ENCODE measurements around the gene OR2B2. TPM values are rescaled to one million over a fixed set of nuclear protein-coding genes. Genes with fewer than 3 reads are reported as not detected.

Gene OR2B2
- total and polyA plus RNA-seq, 2 experiments from 2014 or later: not detected

GRCh38 chr6:27889628-27890444 is 22.4 kb downstream of the OR2B2 start:
- peak overlapping the region; percentile 34 for H3K4me3 ChIP-seq
- TF ChIP-seq CTCF (IDR thresholded peaks at IDR 0.05; ENCODE audit: poor library complexity) (no peak), EZH2phosphoT487 (IDR thresholded peaks at IDR 0.05; ENCODE audit: low read depth, severe bottlenecking, unreplicated experiment) (no peak), EZH2 (IDR thresholded peaks at IDR 0.05; ENCODE audit: borderline replicate concordance) (no peak)
- no peaks in the 10 kb centered on the region for H3K36me3 ChIP-seq (replicated peaks; ENCODE audit: insufficient read depth, low read depth)
- peak overlapping the region; percentile 85 for H3K4me2 ChIP-seq
- peaks cover 8% of the 10 kb centered on the region for H3K79me2 ChIP-seq
- H3K4me1 ChIP-seq (ENCODE audit: insufficient read depth): peaks cover 23% of the 10 kb centered on the region
- H2AFZ ChIP-seq: peak overlapping the region; percentile 38
- no peaks in the 10 kb centered on the region for H4K20me1 ChIP-seq (ENCODE audit: insufficient read depth, poor library complexity, severe bottlenecking)
- H3K9me2 ChIP-seq (replicated peaks; ENCODE audit: insufficient read depth): no peaks in the 10 kb centered on the region
- no peaks in the 10 kb centered on the region for H3K9me3 ChIP-seq (ENCODE audit: low read depth)
- DNase-seq (ENCODE audit: low spot score): no peak
- H3K27ac ChIP-seq: peak overlapping the region; percentile 81
- WGBS (ENCODE audit: low lambda C conversion rate, missing lambda C conversion rate): 11% methylated on average over 19 of the region's 19 CpGs
- H3K27me3 ChIP-seq: no peaks in the 10 kb centered on the region

GRCh38 chr6:27889275-27889627 is 22.9 kb downstream of the OR2B2 start:
- 24% methylated on average over 3 of the region's 3 CpGs for WGBS (ENCODE audit: low lambda C conversion rate, missing lambda C conversion rate)
- no peaks in the 10 kb centered on the region for H3K9me2 ChIP-seq (replicated peaks; ENCODE audit: insufficient read depth)
- H3K27ac ChIP-seq: no peak overlapping the region
- no peak for DNase-seq (ENCODE audit: low spot score)
- H3K79me2 ChIP-seq: peaks cover 8% of the 10 kb centered on the region
- H3K9me3 ChIP-seq (ENCODE audit: low read depth): no peaks in the 10 kb centered on the region
- H3K4me2 ChIP-seq: peak overlapping the region; percentile 85
- no peaks in the 10 kb centered on the region for H3K36me3 ChIP-seq (replicated peaks; ENCODE audit: insufficient read depth, low read depth)
- TF ChIP-seq EZH2 (IDR thresholded peaks at IDR 0.05; ENCODE audit: borderline replicate concordance): no peak
- no peak for TF ChIP-seq CTCF (IDR thresholded peaks at IDR 0.05; ENCODE audit: poor library complexity)
- TF ChIP-seq EZH2phosphoT487 (IDR thresholded peaks at IDR 0.05; ENCODE audit: low read depth, severe bottlenecking, unreplicated experiment): no peak
- no peaks in the 10 kb centered on the region for H4K20me1 ChIP-seq (ENCODE audit: insufficient read depth, poor library complexity, severe bottlenecking)
- H3K27me3 ChIP-seq: no peaks in the 10 kb centered on the region
- H3K4me3 ChIP-seq: no peak overlapping the region
- peaks cover 23% of the 10 kb centered on the region for H3K4me1 ChIP-seq (ENCODE audit: insufficient read depth)
- no peak overlapping the region for H2AFZ ChIP-seq

- H3K36me3 ChIP-seq (replicated peaks; ENCODE audit: insufficient read depth, low read depth): no peaks in the 10 kb centered on the region
- no peak overlapping the region for H3K27ac ChIP-seq
- H4K20me1 ChIP-seq (ENCODE audit: insufficient read depth, poor library complexity, severe bottlenecking): no peaks in the 10 kb centered on the region
- no peak for DNase-seq (ENCODE audit: low spot score)
- H2AFZ ChIP-seq: no peak overlapping the region
- TF ChIP-seq EZH2phosphoT487 (IDR thresholded peaks at IDR 0.05; ENCODE audit: low read depth, severe bottlenecking, unreplicated experiment) (no peak), CTCF (IDR thresholded peaks at IDR 0.05; ENCODE audit: poor library complexity) (no peak), EZH2 (IDR thresholded peaks at IDR 0.05; ENCODE audit: borderline replicate concordance) (no peak)
- no peak overlapping the region for H3K4me3 ChIP-seq
- WGBS (ENCODE audit: low lambda C conversion rate, missing lambda C conversion rate): 61% methylated on average over 2 of the region's 2 CpGs
- H3K27me3 ChIP-seq: no peaks in the 10 kb centered on the region
- no peaks in the 10 kb centered on the region for H3K9me3 ChIP-seq (ENCODE audit: low read depth)
- H3K9me2 ChIP-seq (replicated peaks; ENCODE audit: insufficient read depth): no peaks in the 10 kb centered on the region
- no peak overlapping the region for H3K4me2 ChIP-seq
- H3K79me2 ChIP-seq: peaks cover 8% of the 10 kb centered on the region
- H3K4me1 ChIP-seq (ENCODE audit: insufficient read depth): peaks cover 23% of the 10 kb centered on the region
Observed at GRCh38 chr6:27888566-27888965, 23.6 kb downstream of the OR2B2 start.

All from hepatocyte (in vitro differentiated cells).